Hepatocyte (in vitro differentiated cells): ENCODE results near the gene PHACTR3.

Experiments
- CTCF ChIP-seq: fragments of 200-600 bp; sonication (generic); IDR thresholded peaks from 2 replicates; pipeline ENCODE4 v1.5.1; 2016; ENCODE audit warnings: antibody characterized with exemption, mild to moderate bottlenecking; ENCODE audit not compliant: poor library complexity
- EZH2 ChIP-seq: fragments of 200-600 bp; sonication (generic); IDR thresholded peaks from 2 replicates; pipeline ENCODE4 v1.6.1; 2016; ENCODE audit warnings: antibody characterized with exemption, mild to moderate bottlenecking, borderline replicate concordance
- EZH2phosphoT487 ChIP-seq: fragments of 200-600 bp; sonication (generic); IDR thresholded peaks from one replicate; pipeline ENCODE4 v1.6.1; 2018; ENCODE audit warnings: antibody characterized with exemption, mild to moderate bottlenecking, low read depth, moderate library complexity; ENCODE audit not compliant: unreplicated experiment, severe bottlenecking

DNA sequence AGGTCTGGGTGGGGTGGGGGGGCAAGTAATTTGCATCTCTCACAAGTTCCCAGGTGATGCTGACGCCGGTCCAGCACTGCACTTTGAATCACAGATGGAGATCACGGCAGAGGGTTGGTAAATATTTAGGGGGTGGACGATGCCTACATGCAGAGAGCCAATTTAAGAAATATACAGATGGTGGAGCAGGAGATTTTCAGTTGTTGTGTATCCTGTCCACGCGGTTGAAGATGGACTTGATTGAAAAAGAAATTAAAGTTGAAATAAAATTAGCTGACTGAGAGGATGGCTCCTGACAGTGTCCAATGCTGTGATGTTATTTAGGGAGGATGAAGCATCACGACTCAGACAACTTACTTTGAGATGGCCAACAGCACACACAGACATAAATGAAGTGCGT lies 74.6 kb downstream of the PHACTR3 start:
- no peak for TF ChIP-seq CTCF
- TF ChIP-seq EZH2phosphoT487 = no peak
- no peak for TF ChIP-seq EZH2
